NCI-H2227 (cell line): ENCODE data around the gene TECPR2.
"Not testable (repeated sequence)": the region's sequence is repeated elsewhere in the genome, so short reads cannot be mapped to it uniquely, and the experiment has no call there.

Source experiments
- DNase-seq: peaks from one replicate; lab custom pipeline; 2025; ENCODE audit not compliant: unreplicated experiment; lab: John Stamatoyannopoulos, UW

TECPR2 gene

GRCh38 chr14:102545461-102546265 lies 182.9 kb downstream of the TECPR2 start:
- no peak for DNase-seq

GRCh38 chr14:102548616-102549240 lies 186.0 kb downstream of the TECPR2 start:
- no peak for DNase-seq

GRCh38 chr14:102550927-102551401 lies 188.2 kb downstream of the TECPR2 start:
- DNase-seq, result not testable (repeated sequence)
